Measurements from ENCODE around the gene TCEA3.

DNA sequence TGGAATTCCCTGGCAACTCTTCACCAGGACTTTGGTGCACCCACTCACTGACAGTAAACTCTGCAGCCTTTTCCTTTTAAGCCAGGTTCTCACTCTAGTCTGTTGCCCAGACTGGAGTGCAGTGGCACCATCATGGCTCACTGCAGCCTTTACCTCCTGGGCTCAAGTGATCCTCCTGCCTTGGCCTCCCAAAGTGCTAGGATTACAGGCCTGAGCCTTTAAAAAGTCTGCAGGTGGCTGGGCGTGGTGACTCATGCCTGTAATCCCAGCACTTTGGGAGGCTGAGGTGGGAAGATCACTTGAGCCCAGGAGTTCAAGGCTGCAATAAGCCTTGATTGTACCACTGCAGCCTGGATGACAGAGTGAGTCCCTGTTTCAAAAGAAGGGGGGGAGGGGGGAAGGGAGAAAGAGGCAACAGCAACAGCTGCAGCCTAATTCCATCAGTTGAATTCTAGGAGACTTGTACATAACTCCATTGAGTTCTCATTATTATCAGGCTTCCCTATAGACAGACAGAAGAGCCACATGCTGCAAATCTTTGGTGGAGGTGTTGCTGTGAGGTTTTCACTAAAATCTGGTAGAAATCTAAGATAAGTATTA lies 72.4 kb downstream of the TCEA3 start:
- TF ChIP-seq EZH2 (IDR thresholded peaks at IDR 0.05; ENCODE audit: low read length): no peak
- TF ChIP-seq, protein P1, sequence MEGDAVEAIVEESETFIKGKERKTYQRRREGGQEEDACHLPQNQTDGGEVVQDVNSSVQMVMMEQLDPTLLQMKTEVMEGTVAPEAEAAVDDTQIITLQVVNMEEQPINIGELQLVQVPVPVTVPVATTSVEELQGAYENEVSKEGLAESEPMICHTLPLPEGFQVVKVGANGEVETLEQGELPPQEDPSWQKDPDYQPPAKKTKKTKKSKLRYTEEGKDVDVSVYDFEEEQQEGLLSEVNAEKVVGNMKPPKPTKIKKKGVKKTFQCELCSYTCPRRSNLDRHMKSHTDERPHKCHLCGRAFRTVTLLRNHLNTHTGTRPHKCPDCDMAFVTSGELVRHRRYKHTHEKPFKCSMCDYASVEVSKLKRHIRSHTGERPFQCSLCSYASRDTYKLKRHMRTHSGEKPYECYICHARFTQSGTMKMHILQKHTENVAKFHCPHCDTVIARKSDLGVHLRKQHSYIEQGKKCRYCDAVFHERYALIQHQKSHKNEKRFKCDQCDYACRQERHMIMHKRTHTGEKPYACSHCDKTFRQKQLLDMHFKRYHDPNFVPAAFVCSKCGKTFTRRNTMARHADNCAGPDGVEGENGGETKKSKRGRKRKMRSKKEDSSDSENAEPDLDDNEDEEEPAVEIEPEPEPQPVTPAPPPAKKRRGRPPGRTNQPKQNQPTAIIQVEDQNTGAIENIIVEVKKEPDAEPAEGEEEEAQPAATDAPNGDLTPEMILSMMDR (optimal IDR thresholded peaks at IDR 0.05 in 1 of 3, IDR thresholded peaks at IDR 0.05 in 1 of 3, conservative IDR thresholded peaks at IDR 0.05 in 1 of 3; ENCODE audit: extremely low read depth in 1 of 3, insufficient read depth in 2 of 3, low read length in 3 of 3): no peak

Data from keratinocyte (primary cell).